Lower leg skin (tissue), 4 donors: ENCODE measurements around the gene PRRX2. TPM values are rescaled to one million over a fixed set of nuclear protein-coding genes. Genes with fewer than 3 reads are reported as not detected.

Experiments
- DNase-seq, 2 donors: peaks; one replicate each; pipeline ENCODE4 v3.0.0-alpha.2; 2019; ENCODE audit warnings: low spot score in 2 of 2
- H3K4me3 ChIP-seq: fragments of 200-600 bp; sonication (generic); 2 replicates; pipeline ENCODE4 v1.5.1; 2017; ENCODE audit warnings: mild to moderate bottlenecking, low read depth; ENCODE audit not compliant: poor library complexity, severe bottlenecking
- CTCF ChIP-seq, 3 donors: fragments of 450-650 bp; IDR thresholded peaks; one replicate each; pipeline ENCODE4 v1.5.1; 2016; ENCODE audit warnings: antibody characterized with exemption in 3 of 3, mild to moderate bottlenecking in 3 of 3, moderate library complexity in 2 of 3
- POLR2A ChIP-seq, 2 donors: fragments of 450-650 bp; IDR thresholded peaks; one replicate each; pipeline ENCODE4 v1.6.1; 2016 to 2017; ENCODE audit warnings: antibody characterized with exemption in 2 of 2, mild to moderate bottlenecking in 1 of 2, moderate library complexity in 1 of 2
- WGBS, 2 donors: methylation state at CpG; one replicate each; pipeline ENCODE4 v1.1.5; 2018; 5-methylcytosine and 5-hydroxymethylcytosine counted together
- intact Hi-C: fragments of 100-400 bp; cut with DNase I; formaldehyde crosslinking; loops from one replicate; pipeline ENCODE4 v1.15.0; 2023; ENCODE audit warnings: low total_unique reads
- total RNA-seq, 4 donors: library from RNA; depleted of rRNA; stranded (reverse); fragments of >200 nt; gene quantifications; one replicate each; pipeline ENCODE4 v1.1.0, GENCODE V29; 2016

The PRRX2 gene
- total RNA-seq, 4 donors from 2014 or later: 10.7 to 24.1 (median 16.6) TPM

- WGBS, 2 donors: 25 to 32% methylated on average over 12 of the region's 12 CpGs
- TF ChIP-seq CTCF (IDR thresholded peaks at IDR 0.05) (no peak), POLR2A (IDR thresholded peaks at IDR 0.05) (no peak)
- DNase-seq: no peak
- no peak overlapping the region for H3K4me3 ChIP-seq
- intact Hi-C loops: no loop called here
Observed at GRCh38 chr9:129624168-129624759, 41.2 kb upstream of the PRRX2 start.

DNA sequence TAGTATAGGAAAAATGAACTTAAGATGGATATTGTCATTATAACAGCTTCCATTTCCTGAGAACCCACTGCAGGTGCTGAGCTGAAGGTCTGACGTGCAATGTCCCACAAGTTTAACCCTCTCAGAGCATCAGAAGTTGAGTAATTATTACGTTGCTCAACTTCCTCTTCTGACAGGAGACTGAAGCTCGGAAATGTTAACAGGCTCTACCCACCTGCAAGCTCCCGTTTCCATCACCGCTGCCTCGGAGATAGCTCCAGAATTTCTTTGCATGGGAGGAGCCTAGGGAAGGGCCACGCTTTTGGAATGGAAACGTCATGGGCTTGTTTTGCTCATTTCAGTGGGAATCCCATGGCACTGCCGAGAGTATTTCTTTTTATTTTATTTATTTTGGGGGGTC lies 40.5 kb upstream of the PRRX2 start:
- TF ChIP-seq POLR2A (IDR thresholded peaks at IDR 0.05): no peak
- TF ChIP-seq CTCF (IDR thresholded peaks at IDR 0.05): no peak
- no peak for DNase-seq
- intact Hi-C loops: no loop called here
- WGBS, 2 donors: 35 to 38% methylated on average over 9 of the region's 9 CpGs
- no peak overlapping the region for H3K4me3 ChIP-seq

GRCh38 chr9:129626079-129626624 lies 39.3 kb upstream of the PRRX2 start, which contains the start of gene NTMT1:
TSS of gene NTMT1 (plus strand) at chr9:129626163. CDS start at chr9:129632704, 6,541 bp downstream.
- H3K4me3 ChIP-seq: peak within 1 kb of the TSS; percentile 83
- DNase-seq: peak; percentile 80 to 98
- 0 to 1% methylated on average over 30 to 32 of the region's 55 CpGs for WGBS, 2 donors
- intact Hi-C loops: no loop called here
- TF ChIP-seq POLR2A (IDR thresholded peaks at IDR 0.05) (peak in 1 of 2 donors; percentile 96), CTCF (IDR thresholded peaks at IDR 0.05) (no peak)

DNA sequence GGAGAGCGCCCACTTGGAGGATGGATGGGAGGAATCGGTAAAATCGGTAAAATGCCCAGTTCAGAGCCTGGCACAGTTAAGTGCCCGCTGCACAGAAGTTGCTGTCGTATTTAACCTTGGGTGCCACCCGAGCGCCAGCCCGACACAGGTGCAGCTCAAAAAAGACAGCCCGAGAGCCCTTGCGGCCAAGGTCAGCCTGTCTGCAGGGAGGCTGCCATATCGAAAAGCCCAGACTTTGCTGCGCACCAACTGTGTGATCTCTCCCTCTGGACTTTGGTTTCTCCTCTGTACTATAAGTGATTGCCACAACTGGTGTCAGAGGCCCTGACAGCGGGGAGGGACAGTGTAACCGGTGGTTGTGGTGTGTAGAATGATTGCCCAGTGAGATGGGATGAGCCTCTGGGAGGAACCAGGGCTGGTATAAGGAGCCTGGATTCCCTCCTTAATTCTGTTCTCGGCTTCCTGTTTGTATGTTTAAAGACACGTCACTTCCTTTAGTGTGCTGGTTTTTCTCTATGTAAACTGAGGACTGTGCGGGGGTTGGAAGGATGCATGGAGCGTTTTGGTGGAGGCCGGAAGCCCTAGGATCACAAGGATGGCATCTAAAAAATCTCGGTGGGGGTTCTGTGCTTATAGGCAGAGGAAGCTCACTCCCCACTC lies 38.7 kb upstream of the PRRX2 start:
- 1% methylated on average over 20 of the region's 20 CpGs for WGBS, 2 donors
- intact Hi-C loops: no loop called here
- no peak for DNase-seq
- H3K4me3 ChIP-seq: peak overlapping the region; percentile 83
- TF ChIP-seq CTCF (IDR thresholded peaks at IDR 0.05) (no peak), POLR2A (IDR thresholded peaks at IDR 0.05) (no peak)

DNA sequence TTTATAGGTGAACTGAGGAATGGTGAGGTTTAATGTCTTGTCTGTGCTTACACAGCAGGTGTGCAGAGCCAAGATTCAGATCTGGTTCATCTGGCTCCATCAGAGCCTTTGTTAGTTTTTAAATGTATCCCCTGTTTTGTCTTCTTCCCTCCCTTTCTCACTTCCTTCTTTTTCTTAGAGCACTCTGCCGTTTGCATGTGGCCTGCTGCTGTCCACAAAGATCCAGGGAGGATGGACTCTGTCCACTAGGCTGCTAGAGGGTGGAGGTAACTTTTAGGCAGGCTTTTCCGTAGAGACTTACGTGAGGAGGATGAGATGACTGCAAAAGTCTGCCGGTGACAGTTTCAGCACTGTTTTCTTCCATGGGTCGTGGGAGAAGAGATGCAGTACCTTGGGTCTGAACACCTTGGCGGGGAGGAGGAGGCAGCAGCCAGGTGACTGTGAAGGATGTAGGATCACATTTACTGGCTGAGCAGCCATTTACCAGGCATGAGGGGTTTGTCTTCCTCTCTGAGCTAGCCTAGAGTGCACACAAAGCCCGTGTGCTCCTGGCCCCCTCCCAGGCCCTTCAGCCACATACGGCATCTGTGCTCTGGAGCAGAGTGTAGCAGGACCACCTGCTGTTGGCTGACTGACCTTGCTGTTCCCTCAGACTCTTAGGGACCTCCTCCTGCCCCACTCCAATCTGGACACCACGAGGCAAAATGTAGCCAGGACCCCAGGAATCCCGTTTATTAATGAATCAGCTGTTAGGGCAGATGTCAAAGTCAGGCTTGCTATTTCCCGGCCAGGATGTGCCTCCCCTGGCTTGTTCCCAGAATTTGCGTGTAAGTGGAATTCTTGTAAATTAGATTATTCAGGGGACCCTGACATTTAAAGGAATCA lies 37.6 kb upstream of the PRRX2 start:
- intact Hi-C loops: no loop called here
- no peak for DNase-seq
- TF ChIP-seq POLR2A (IDR thresholded peaks at IDR 0.05): no peak
- no peak for TF ChIP-seq CTCF (IDR thresholded peaks at IDR 0.05)
- H3K4me3 ChIP-seq: no peak overlapping the region
- WGBS, 2 donors: 39 to 51% methylated on average over 11 to 12 of the region's 12 CpGs
